ENCODE data around the gene TEX19. TPM values are rescaled to one million over a fixed set of nuclear protein-coding genes. Genes with fewer than 3 reads are reported as not detected.

Gene TEX19
- total RNA-seq, 1 donor, result not detected

GRCh38 chr17:82318772-82319606, 40.1 kb upstream of the TEX19 start:
- H3K4me3 ChIP-seq (ENCODE audit: low read length), result no peak overlapping the region
- no peaks in the 10 kb centered on the region for H3K9me3 ChIP-seq (ENCODE audit: low read depth, low read length)
- H3K4me1 ChIP-seq (ENCODE audit: insufficient read depth, low read length), result peaks cover 38% of the 10 kb centered on the region
- H3K27me3 ChIP-seq (ENCODE audit: insufficient read depth, low read length), result peaks cover 5% of the 10 kb centered on the region

DNA sequence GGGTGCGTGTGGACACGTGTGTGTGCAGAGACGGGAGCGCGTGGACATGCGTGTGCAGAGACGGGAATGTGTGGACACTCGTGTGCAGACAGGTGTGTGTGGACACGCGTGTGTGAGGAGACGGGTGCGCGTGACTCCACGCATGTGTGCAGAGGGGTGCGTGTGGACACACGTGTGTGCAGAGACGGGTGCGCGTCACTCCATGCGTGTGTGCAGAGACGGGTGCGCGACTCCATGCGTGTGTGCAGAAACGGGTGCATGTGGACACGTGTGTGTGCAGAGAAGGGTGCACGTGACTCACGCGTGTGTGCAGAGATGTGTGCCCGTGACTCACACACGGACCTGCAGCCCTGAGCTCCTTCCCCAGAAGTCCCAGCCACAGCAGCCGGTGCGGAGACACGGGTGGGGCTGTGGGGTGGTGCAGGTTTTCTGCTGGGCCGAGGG, 39.4 kb upstream of the TEX19 start:
- no peaks in the 10 kb centered on the region for H3K9me3 ChIP-seq (ENCODE audit: low read depth, low read length)
- no peak overlapping the region for H3K4me3 ChIP-seq (ENCODE audit: low read length)
- peaks cover 32% of the 10 kb centered on the region for H3K4me1 ChIP-seq (ENCODE audit: insufficient read depth, low read length)
- peaks cover 5% of the 10 kb centered on the region for H3K27me3 ChIP-seq (ENCODE audit: insufficient read depth, low read length)

DNA sequence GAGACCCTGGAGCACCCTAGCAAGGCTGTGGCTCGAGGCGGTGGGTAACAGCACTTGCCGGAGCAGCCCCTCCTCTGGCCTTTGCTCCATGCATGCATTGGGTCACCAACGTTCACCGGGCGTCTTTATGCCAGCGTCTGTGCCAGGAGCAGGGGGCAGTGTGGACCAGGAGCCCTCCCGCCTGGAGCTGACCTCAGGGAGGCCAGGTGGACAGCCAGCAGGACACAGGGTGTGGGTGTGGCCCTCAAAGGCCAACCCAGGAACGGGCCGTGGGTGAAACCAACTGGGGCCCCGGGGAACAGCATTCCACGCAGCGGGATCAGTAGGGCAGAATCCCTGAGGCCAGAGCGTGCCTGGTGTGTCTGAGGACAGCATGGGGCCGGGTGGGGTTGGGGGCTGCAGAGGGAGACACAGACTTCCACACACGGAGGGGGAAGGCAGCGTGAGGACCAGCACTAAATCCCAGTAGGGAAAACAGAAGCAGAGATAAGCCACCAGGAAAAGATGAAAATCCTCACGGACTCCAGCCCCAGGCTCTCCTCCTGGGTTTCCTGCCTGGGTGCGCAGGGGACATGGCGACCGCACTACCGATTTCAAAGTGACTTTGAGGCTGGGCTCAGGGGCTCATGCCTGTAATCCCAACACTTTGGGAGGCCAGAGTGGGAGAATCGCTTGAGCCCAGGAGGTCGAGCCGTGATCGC, 38.8 kb upstream of the TEX19 start:
- peaks cover 27% of the 10 kb centered on the region for H3K4me1 ChIP-seq (ENCODE audit: insufficient read depth, low read length)
- no peak overlapping the region for H3K4me3 ChIP-seq (ENCODE audit: low read length)
- peaks cover 5% of the 10 kb centered on the region for H3K27me3 ChIP-seq (ENCODE audit: insufficient read depth, low read length)

GRCh38 chr17:82320956-82321927, 37.8 kb upstream of the TEX19 start:
- H3K4me3 ChIP-seq (ENCODE audit: low read length), result no peak overlapping the region
- peaks cover 18% of the 10 kb centered on the region for H3K4me1 ChIP-seq (ENCODE audit: insufficient read depth, low read length)
- H3K9me3 ChIP-seq (ENCODE audit: low read depth, low read length), result no peaks in the 10 kb centered on the region
- H3K27me3 ChIP-seq (ENCODE audit: insufficient read depth, low read length), result no peaks in the 10 kb centered on the region

More for the DNA sequence above, 38.8 kb upstream of the TEX19 start:
- no peaks in the 10 kb centered on the region for H3K9me3 ChIP-seq (ENCODE audit: low read depth, low read length)

- H3K4me1 ChIP-seq (ENCODE audit: insufficient read depth, low read length), result peaks cover 18% of the 10 kb centered on the region
- no peaks in the 10 kb centered on the region for H3K27me3 ChIP-seq (ENCODE audit: insufficient read depth, low read length)
Measured at GRCh38 chr17:82321947-82322466, 37.0 kb upstream of the TEX19 start.

DNA sequence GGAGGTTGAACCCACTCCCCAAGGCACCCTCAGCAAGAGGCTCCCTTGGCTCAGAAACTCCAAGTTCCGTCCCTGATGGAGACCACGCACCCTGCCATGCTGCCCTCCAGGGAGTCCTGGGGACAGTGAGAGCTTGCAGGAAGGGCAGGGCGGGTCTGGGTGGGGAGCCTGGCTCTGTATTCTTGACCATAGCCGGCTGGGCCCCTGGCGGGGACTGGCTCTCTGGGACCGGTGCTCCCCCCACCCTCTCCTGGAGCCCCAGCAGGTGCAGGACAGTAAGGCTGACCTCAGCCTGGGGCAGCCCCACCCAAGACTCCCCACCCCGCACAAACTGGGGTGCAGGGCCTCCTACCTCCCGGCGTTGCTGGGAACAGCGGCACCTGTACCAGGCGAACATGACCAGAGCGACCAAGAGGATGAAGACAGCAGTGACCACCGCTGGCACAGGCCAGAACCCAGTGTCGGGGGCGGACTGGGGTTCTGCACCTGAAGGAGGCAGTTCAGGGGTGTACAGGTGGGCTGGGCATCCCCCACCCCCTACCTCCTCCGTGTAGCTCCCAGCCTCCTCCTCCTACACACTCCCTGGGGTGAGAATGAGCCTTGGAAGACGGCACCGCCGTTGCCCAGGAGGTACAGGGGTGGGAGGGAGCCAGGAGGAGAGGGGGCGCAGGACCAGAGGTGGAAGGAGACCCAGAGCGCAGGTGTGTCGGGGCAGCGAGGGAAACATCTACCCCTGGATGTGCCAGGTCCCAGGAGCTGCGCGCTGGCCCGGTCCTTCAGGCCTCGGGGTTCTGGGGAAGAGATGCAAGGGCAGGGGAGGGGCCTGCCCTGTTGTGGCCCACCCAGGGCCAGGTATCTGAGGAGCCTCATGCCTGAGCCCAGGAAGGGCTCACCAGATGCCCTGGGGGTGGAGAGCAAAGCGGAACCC, 36.3 kb upstream of the TEX19 start:
- Histone ChIP-seq H3K27me3 (ENCODE audit: insufficient read depth, low read length) (no peaks in the 10 kb centered on the region), H3K9me3 (ENCODE audit: low read depth, low read length) (no peaks in the 10 kb centered on the region), H3K4me1 (ENCODE audit: insufficient read depth, low read length) (peaks cover 14% of the 10 kb centered on the region), H3K4me3 (ENCODE audit: low read length) (no peak overlapping the region)

More at GRCh38 chr17:82321947-82322466, 37.0 kb upstream of the TEX19 start:
- Histone ChIP-seq H3K4me3 (ENCODE audit: low read length) (no peak overlapping the region), H3K9me3 (ENCODE audit: low read depth, low read length) (no peaks in the 10 kb centered on the region)

DNA sequence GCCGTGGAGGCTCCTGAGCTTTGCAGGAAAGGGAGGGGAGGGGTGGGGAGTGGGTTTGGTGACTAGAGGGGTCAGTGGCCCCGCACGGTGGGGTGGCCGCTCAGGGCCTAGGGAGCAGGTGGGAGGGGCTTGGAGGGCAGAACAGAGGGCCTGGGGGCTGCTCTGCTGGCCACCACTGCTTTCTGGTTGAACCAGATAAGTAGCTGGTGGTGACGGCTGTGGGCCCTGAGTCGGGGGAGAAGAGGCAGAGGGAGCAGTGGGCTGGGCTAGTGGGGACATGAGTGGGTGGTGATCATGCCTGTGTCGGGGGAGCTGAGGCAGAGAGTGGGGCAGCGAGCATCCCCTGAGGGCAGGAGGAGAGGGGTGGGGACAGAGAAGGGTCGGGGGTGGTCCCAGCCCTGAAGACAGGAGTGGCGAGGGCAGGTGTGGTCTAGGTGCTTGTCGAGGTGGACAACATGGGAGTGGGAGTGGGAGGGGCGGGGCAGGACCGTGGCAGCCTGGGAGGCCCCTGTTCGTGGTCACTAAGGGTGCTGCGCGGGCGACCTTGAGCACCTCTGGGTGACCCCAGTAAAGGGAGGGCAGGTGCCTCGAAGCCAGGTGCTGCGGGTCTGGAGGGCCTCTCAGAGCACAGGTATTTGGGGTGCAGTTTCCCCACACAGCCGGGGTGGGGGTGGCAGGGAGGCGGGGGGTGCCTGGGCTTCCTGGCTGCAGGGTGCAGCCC, 35.4 kb upstream of the TEX19 start:
- Histone ChIP-seq H3K4me1 (ENCODE audit: insufficient read depth, low read length) (peaks cover 12% of the 10 kb centered on the region), H3K9me3 (ENCODE audit: low read depth, low read length) (no peaks in the 10 kb centered on the region), H3K27me3 (ENCODE audit: insufficient read depth, low read length) (no peaks in the 10 kb centered on the region), H3K4me3 (ENCODE audit: low read length) (no peak overlapping the region)

DNA sequence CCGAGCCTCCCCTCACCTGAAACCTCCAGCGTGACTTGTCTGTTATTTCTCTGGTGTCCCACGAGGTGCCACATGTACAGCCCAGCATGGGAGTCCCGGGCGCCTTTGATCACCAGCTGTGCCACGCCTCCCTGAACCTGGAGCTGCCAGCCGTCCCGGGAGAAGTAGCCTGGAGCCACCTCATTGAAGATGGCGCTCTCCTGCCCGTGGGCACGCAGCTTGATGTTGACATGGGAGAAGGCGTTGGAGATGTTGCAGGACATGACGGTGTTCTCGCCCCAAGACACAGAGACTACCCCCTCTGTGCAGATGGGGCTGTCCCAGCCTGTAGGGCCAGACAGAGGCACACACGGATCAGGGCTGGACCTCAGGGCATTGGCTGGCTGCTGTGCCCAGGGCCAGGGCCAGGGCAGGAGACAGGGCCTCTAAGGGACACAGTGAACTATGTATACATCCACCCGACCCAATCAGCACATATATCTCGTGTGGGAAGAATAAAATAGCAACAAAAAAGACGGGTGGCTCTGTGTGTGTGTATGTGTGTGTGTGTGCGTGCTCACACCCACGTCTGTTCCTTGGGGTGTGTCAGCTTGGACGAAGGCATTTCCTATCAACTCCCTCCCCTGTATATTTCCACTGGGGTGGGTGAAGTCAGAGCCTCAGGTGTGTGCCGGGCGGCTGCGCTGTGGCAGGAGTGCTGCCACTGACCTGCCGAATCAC, 34.3 kb upstream of the TEX19 start:
- Histone ChIP-seq H3K4me1 (ENCODE audit: insufficient read depth, low read length) (peaks cover 12% of the 10 kb centered on the region), H3K4me3 (ENCODE audit: low read length) (no peak overlapping the region), H3K9me3 (ENCODE audit: low read depth, low read length) (no peaks in the 10 kb centered on the region), H3K27me3 (ENCODE audit: insufficient read depth, low read length) (no peaks in the 10 kb centered on the region)

DNA sequence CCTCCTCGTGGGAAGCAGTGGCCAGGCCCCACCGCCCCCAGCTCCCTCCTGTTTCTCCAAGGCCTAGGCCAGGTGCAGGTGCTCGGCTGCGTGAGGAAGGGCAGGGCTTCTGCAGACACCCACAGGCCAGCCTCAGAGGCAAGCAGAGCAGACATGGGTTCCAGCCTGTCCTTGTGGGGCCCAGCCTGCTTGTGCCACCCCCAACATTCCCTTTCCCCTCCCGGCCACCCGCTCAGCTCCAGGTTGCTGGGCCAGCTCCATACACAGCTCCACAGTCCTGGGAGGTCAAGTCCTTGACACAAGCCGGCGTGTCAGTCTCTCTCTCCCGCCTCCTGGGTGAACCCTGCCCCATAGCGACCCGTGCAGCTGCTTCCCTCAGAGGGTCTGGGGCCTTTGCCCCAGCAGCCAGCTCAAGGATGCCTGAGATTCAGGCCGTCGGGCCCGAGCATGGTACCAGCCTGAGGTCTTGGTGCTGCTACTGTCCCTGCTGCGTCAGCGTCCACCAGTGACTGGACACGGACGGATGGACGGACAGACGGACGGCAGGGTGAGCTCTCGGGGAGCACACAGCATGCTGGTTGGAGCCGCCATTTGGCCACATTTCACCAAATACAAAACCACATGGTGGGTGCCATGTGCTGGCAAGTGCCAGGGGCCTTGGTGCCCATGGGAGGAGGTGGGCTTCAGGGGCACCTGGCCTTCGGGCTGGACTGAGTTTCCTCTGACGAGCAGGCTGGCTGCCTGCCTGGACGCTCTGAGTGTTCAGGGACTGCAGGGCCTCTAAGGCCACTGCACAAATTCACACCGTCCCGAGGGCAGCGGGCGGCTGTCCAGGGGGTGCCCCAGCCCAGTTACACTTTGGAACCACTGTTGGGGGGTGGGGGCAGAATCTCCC, 33.5 kb upstream of the TEX19 start:
- peaks cover 12% of the 10 kb centered on the region for H3K4me1 ChIP-seq (ENCODE audit: insufficient read depth, low read length)
- H3K4me3 ChIP-seq (ENCODE audit: low read length), result no peak overlapping the region
- no peaks in the 10 kb centered on the region for H3K27me3 ChIP-seq (ENCODE audit: insufficient read depth, low read length)
- H3K9me3 ChIP-seq (ENCODE audit: low read depth, low read length), result no peaks in the 10 kb centered on the region

DNA sequence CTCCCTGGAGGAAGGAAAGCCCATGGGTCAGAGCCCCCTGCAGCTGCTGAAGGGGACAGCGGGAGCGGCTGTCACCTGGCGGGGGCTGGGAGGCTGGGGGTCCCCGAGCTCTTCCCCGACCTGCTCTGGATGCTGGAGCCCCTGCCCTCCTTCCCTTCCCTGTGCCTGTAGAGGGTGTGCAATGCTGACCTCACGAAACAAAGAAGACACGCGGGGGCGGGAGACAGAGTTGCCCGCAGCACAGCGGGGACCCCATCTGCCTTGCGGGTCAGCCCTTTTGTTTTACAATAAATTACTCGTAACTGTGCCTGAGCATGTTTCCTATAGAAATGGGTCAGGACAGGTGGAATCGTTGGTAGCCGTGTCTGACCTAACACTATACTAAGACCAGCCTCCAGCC, 31.8 kb upstream of the TEX19 start:
- peaks cover 11% of the 10 kb centered on the region for H3K4me1 ChIP-seq (ENCODE audit: insufficient read depth, low read length)
- H3K27me3 ChIP-seq (ENCODE audit: insufficient read depth, low read length), result no peaks in the 10 kb centered on the region
- H3K4me3 ChIP-seq (ENCODE audit: low read length), result no peak overlapping the region
- no peaks in the 10 kb centered on the region for H3K9me3 ChIP-seq (ENCODE audit: low read depth, low read length)

DNA sequence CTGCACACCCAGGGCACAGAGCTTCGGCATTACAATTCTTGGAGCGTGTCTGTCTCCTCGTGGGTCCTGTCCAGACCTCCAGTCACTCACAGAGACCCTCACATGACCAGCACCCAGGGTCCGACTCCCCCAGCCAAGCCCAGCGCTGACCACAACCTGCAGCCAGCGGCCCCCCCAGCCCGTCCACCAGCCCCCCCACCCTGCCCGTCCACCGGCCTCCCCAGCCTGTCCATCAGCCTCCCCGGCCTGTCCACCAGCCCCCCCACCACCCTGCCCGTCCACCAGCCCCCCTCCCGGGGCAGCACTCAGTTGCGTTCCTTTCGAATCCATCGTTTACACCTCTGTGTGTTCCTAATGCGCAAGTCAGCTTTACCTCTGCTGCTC, 31.3 kb upstream of the TEX19 start:
- H3K9me3 ChIP-seq (ENCODE audit: low read depth, low read length), result no peaks in the 10 kb centered on the region
- peaks cover 16% of the 10 kb centered on the region for H3K4me1 ChIP-seq (ENCODE audit: insufficient read depth, low read length)
- no peak overlapping the region for H3K4me3 ChIP-seq (ENCODE audit: low read length)
- no peaks in the 10 kb centered on the region for H3K27me3 ChIP-seq (ENCODE audit: insufficient read depth, low read length)

Measured in mononuclear cell (primary cell).